HL-60 (cell line): ENCODE data around the gene COLEC12.

Source experiments
- POLR2AphosphoS5 ChIP-seq: IDR thresholded peaks from 2 replicates; pipeline ENCODE4 v1.6.1; 2012; ENCODE audit warnings: low read depth
- TF ChIP-seq, protein P1 (sequence below): IDR thresholded peaks from one replicate; pipeline ENCODE4 v1.5.1; 2011; ENCODE audit warnings: low read length, control low read depth, inconsistent platforms; ENCODE audit not compliant: insufficient read depth
- TF ChIP-seq, protein P2 (sequence below): IDR thresholded peaks from 2 replicates; pipeline ENCODE4 v1.6.1; 2012; ENCODE audit warnings: low read depth; ENCODE audit not compliant: insufficient replicate concordance

DNA sequence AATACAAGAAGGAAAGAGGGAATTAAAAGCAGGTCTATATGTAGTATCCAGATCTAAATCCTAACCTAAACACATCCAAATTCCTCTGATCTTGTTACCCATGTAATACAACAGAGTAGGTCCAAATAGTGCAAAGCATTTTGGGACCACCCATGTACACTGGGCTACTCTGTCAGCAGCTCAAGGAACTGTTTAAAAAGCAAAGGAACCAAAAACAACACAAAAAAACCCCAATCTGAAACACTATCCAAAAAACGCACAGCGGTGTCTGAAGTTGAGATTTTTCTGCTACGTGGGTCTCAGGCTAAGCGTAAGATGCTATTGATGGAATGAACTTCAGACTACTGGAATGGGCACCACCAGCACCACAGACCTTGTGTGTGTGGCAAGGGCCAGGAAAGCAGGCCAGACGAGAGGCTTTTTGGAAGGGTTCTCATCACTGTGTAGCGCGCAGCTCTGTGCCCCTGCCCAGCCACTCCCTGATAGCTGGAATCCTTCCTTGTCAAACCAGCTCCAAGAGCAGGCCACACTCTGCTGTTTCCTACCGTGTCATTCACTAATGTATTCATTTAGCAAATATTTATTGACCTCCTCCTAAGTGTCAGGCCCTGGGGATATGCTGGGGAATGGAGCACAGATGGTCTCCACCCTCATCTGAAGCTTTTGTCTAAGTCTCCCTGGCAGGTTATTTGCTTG lies 101.4 kb downstream of the COLEC12 start:
- no peak for TF ChIP-seq POLR2AphosphoS5
- TF ChIP-seq, protein P1, sequence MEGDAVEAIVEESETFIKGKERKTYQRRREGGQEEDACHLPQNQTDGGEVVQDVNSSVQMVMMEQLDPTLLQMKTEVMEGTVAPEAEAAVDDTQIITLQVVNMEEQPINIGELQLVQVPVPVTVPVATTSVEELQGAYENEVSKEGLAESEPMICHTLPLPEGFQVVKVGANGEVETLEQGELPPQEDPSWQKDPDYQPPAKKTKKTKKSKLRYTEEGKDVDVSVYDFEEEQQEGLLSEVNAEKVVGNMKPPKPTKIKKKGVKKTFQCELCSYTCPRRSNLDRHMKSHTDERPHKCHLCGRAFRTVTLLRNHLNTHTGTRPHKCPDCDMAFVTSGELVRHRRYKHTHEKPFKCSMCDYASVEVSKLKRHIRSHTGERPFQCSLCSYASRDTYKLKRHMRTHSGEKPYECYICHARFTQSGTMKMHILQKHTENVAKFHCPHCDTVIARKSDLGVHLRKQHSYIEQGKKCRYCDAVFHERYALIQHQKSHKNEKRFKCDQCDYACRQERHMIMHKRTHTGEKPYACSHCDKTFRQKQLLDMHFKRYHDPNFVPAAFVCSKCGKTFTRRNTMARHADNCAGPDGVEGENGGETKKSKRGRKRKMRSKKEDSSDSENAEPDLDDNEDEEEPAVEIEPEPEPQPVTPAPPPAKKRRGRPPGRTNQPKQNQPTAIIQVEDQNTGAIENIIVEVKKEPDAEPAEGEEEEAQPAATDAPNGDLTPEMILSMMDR = no peak
- TF ChIP-seq, protein P2, sequence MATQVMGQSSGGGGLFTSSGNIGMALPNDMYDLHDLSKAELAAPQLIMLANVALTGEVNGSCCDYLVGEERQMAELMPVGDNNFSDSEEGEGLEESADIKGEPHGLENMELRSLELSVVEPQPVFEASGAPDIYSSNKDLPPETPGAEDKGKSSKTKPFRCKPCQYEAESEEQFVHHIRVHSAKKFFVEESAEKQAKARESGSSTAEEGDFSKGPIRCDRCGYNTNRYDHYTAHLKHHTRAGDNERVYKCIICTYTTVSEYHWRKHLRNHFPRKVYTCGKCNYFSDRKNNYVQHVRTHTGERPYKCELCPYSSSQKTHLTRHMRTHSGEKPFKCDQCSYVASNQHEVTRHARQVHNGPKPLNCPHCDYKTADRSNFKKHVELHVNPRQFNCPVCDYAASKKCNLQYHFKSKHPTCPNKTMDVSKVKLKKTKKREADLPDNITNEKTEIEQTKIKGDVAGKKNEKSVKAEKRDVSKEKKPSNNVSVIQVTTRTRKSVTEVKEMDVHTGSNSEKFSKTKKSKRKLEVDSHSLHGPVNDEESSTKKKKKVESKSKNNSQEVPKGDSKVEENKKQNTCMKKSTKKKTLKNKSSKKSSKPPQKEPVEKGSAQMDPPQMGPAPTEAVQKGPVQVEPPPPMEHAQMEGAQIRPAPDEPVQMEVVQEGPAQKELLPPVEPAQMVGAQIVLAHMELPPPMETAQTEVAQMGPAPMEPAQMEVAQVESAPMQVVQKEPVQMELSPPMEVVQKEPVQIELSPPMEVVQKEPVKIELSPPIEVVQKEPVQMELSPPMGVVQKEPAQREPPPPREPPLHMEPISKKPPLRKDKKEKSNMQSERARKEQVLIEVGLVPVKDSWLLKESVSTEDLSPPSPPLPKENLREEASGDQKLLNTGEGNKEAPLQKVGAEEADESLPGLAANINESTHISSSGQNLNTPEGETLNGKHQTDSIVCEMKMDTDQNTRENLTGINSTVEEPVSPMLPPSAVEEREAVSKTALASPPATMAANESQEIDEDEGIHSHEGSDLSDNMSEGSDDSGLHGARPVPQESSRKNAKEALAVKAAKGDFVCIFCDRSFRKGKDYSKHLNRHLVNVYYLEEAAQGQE = no peak
